Measurements from ENCODE around the gene SLC7A8. TPM values are rescaled to one million over a fixed set of nuclear protein-coding genes. Genes with fewer than 3 reads are reported as not detected.
"Not testable (repeated sequence)": the region's sequence is repeated elsewhere in the genome, so short reads cannot be mapped to it uniquely, and the experiment has no call there.

SLC7A8 gene
- total RNA-seq (2021; ENCODE audit: unreplicated experiment) (0.90 TPM), Bru-seq, nascent RNA (percentile 22 among the genes with signal in this experiment), BruChase-seq, experiment 1, labeled RNA remaining after a 2-hour chase (percentile 19 among the genes with signal in this experiment), BruChase-seq, experiment 2, labeled RNA remaining after a 6-hour chase (percentile 26 among the genes with signal in this experiment)
- 1.1 TPM for polyA plus RNA-seq (2012; ENCODE audit: insufficient read length)
- long read RNA-seq = 0 reads

DNA sequence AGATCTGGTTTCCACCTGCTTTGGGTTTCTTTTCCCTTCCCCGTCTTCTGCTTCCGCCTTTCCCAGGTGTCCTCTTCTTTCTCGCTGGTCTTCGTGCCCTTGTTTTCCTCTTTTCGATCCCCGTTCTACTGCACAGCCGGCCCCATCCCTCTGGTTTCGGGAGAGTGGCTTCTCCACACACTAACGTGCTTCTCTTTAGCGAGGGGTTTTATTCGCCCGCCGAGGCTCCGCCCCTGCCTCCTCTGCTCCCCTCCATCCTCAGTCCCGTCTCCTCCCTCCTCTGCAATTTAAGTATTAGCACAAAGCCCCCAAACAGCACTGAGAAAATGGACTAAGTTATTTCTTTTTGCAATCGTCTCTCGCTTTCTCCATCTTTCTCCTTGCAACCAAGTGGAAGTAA lies at the start of gene SLC7A8:
Gene SLC7A8, minus strand, starts transcription at position 182 of the 400 bp plus-strand sequence. CDS start 746 bp downstream, outside the sequence.
- BruUV-seq (replicated peaks) = no TSS peak
- ChIA-PET POLR2A (interaction anchor here (0.5 kb wide), 1 partner anchor 113 kb away, joined by 3 read pairs; no protein-coding TSS in a partner anchor), CTCF (interaction anchor here (2.6 kb wide), 1 partner anchor 63 kb away, joined by 16 read pairs; no protein-coding TSS in a partner anchor)
- Histone ChIP-seq H3K4me1 (ENCODE audit: control insufficient read depth, insufficient read depth, low read length) (no peaks in the 10 kb centered on the region; the same call in 1 of the 2 replicates), H3K4me3 (ENCODE audit: low read depth in 2 of 2, low read length in 2 of 2) (peak within 1 kb of the TSS; percentile 39 to 40), H3K36me3 (ENCODE audit: control insufficient read depth, insufficient read depth, low read length) (peaks cover 3% of the 10 kb centered on the region; the same call in 1 of the 2 replicates), H3K9me3 (ENCODE audit: control insufficient read depth, insufficient read depth, low read depth, low read length) (no peaks in the 10 kb centered on the region), H3K27me3 (ENCODE audit: control insufficient read depth, insufficient read depth, low read length) (peaks cover 4% of the 10 kb centered on the region), H3K27ac (ENCODE audit: low read length) (no peak within 1 kb of the TSS)
- intact Hi-C loops (cut with micrococcal nuclease; ENCODE audit: unreplicated experiment) = no loop called here
- no peak for TF ChIP-seq TCF7L2 (IDR thresholded peaks at IDR 0.05; ENCODE audit: low read depth, low read length)
- TF ChIP-seq SIN3A (IDR thresholded peaks at IDR 0.05; ENCODE audit: borderline replicate concordance, insufficient read depth, low read depth, low read length) = no peak
- TF ChIP-seq, protein P1, sequence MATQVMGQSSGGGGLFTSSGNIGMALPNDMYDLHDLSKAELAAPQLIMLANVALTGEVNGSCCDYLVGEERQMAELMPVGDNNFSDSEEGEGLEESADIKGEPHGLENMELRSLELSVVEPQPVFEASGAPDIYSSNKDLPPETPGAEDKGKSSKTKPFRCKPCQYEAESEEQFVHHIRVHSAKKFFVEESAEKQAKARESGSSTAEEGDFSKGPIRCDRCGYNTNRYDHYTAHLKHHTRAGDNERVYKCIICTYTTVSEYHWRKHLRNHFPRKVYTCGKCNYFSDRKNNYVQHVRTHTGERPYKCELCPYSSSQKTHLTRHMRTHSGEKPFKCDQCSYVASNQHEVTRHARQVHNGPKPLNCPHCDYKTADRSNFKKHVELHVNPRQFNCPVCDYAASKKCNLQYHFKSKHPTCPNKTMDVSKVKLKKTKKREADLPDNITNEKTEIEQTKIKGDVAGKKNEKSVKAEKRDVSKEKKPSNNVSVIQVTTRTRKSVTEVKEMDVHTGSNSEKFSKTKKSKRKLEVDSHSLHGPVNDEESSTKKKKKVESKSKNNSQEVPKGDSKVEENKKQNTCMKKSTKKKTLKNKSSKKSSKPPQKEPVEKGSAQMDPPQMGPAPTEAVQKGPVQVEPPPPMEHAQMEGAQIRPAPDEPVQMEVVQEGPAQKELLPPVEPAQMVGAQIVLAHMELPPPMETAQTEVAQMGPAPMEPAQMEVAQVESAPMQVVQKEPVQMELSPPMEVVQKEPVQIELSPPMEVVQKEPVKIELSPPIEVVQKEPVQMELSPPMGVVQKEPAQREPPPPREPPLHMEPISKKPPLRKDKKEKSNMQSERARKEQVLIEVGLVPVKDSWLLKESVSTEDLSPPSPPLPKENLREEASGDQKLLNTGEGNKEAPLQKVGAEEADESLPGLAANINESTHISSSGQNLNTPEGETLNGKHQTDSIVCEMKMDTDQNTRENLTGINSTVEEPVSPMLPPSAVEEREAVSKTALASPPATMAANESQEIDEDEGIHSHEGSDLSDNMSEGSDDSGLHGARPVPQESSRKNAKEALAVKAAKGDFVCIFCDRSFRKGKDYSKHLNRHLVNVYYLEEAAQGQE (IDR thresholded peaks at IDR 0.05; ENCODE audit: insufficient read depth in 1 of 2, low read depth in 2 of 2, low read length in 1 of 2) = no peak
- TF ChIP-seq, protein P2, sequence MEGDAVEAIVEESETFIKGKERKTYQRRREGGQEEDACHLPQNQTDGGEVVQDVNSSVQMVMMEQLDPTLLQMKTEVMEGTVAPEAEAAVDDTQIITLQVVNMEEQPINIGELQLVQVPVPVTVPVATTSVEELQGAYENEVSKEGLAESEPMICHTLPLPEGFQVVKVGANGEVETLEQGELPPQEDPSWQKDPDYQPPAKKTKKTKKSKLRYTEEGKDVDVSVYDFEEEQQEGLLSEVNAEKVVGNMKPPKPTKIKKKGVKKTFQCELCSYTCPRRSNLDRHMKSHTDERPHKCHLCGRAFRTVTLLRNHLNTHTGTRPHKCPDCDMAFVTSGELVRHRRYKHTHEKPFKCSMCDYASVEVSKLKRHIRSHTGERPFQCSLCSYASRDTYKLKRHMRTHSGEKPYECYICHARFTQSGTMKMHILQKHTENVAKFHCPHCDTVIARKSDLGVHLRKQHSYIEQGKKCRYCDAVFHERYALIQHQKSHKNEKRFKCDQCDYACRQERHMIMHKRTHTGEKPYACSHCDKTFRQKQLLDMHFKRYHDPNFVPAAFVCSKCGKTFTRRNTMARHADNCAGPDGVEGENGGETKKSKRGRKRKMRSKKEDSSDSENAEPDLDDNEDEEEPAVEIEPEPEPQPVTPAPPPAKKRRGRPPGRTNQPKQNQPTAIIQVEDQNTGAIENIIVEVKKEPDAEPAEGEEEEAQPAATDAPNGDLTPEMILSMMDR (IDR thresholded peaks at IDR 0.05) = no peak
- no peak for TF ChIP-seq POLR2AphosphoS5 (IDR thresholded peaks at IDR 0.05; ENCODE audit: low read depth, low read length)
- in situ Hi-C loops (cut with HindIII; ENCODE audit: low pct_unique_long_range_greater_than_20kb, low sequenced_read_pairs) = no loop called here
- ATAC-seq = no peak
- no peak for DNase-seq (ENCODE audit: low read depth, low spot score)

DNA sequence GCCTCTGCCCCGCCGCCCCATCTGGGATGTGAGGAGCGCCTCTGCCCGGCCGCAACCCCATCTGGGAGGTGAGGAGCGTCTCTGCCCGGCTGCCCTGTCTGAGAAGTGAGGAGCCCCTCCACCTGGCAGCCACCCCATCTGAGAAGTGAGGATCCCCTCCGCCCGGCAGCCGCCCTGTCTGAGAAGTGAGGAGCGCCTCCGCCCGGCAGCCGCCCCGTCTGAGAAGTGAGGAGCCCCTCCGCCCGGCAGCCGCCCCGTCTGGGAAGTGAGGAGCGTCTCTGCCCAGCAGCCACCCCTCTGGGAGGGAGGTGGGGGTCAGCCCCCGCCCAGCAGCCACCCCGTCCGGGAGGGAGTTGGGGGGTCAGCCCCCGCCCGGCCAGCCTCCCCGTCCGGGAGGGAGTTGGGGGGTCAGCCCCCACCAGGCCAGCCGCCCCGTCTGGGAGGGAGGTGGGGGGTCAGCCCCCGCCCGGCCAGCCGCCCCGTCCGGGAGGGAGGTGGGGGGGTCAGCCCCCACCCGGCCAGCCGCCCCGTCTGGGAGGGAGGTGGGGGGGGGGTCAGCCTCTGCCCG lies 48.9 kb upstream of the SLC7A8 start:
- H3K27me3 ChIP-seq (ENCODE audit: control insufficient read depth, insufficient read depth, low read length); H3K4me1 ChIP-seq (ENCODE audit: control insufficient read depth, insufficient read depth, low read length); in situ Hi-C loops (cut with HindIII; ENCODE audit: low pct_unique_long_range_greater_than_20kb, low sequenced_read_pairs); ATAC-seq; POLR2A ChIA-PET; H3K27ac ChIP-seq (ENCODE audit: low read length); DNase-seq (ENCODE audit: low read depth, low spot score); BruUV-seq (replicated peaks); H3K4me3 ChIP-seq (ENCODE audit: low read depth in 2 of 2, low read length in 2 of 2); CTCF ChIA-PET; H3K9me3 ChIP-seq (ENCODE audit: control insufficient read depth, insufficient read depth, low read depth, low read length); H3K36me3 ChIP-seq (ENCODE audit: control insufficient read depth, insufficient read depth, low read length); intact Hi-C loops (cut with micrococcal nuclease; ENCODE audit: unreplicated experiment): not testable (repeated sequence)

DNA sequence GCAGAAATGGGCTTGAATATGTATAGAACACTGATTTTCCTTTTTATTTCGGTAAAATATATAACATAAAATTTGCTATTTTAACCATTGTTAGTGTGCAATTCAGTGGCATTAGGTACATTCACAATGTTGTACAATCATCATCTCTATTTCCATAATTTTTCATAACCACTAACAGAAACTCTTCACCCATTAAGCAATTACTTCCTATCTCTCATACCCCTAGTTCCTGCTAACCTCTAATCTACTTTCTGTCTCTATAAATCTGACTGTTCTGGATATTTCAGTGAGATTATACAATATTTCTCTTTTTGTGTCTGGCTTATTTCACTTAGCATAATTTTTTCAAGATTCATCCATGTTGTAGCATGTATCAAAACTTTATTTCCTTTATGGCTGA lies 45.4 kb upstream of the SLC7A8 start:
- Histone ChIP-seq H3K9me3 (ENCODE audit: control insufficient read depth, insufficient read depth, low read depth, low read length) (no peaks in the 10 kb centered on the region), H3K36me3 (ENCODE audit: control insufficient read depth, insufficient read depth, low read length) (no peaks in the 10 kb centered on the region), H3K27ac (ENCODE audit: low read length) (no peak overlapping the region), H3K27me3 (ENCODE audit: control insufficient read depth, insufficient read depth, low read length) (no peaks in the 10 kb centered on the region), H3K4me3 (ENCODE audit: low read depth in 2 of 2, low read length in 2 of 2) (no peak overlapping the region), H3K4me1 (ENCODE audit: control insufficient read depth, insufficient read depth, low read length) (no peaks in the 10 kb centered on the region)
- intact Hi-C loops (cut with micrococcal nuclease; ENCODE audit: unreplicated experiment) = no loop called here
- BruUV-seq (replicated peaks) = no TSS peak
- ChIA-PET POLR2A (no interaction called here), CTCF (no interaction called here)
- ATAC-seq (no peak), DNase-seq (ENCODE audit: low read depth, low spot score) (no peak)
- in situ Hi-C loops (cut with HindIII; ENCODE audit: low pct_unique_long_range_greater_than_20kb, low sequenced_read_pairs) = no loop called here
- TF ChIP-seq POLR2AphosphoS5 (IDR thresholded peaks at IDR 0.05; ENCODE audit: low read depth, low read length) = no peak
- TF ChIP-seq, protein P2 (IDR thresholded peaks at IDR 0.05) = no peak
- no peak for TF ChIP-seq TCF7L2 (IDR thresholded peaks at IDR 0.05; ENCODE audit: low read depth, low read length)
- TF ChIP-seq, protein P1 (IDR thresholded peaks at IDR 0.05; ENCODE audit: insufficient read depth in 1 of 2, low read depth in 2 of 2, low read length in 1 of 2) = no peak
- no peak for TF ChIP-seq SIN3A (IDR thresholded peaks at IDR 0.05; ENCODE audit: borderline replicate concordance, insufficient read depth, low read depth, low read length)
